Glomerular visceral epithelial cell (primary cell): Measurements from ENCODE around the gene N4BP2.

ENCODE experiments used
- DNase-seq: peaks from one replicate; pipeline ENCODE4 v3.0.0-alpha.2; 2016; ENCODE audit errors: extremely low spot score

N4BP2 gene

GRCh38 chr4:40152637-40153036 is 96.0 kb downstream of the N4BP2 start:
- no peak for DNase-seq

DNA sequence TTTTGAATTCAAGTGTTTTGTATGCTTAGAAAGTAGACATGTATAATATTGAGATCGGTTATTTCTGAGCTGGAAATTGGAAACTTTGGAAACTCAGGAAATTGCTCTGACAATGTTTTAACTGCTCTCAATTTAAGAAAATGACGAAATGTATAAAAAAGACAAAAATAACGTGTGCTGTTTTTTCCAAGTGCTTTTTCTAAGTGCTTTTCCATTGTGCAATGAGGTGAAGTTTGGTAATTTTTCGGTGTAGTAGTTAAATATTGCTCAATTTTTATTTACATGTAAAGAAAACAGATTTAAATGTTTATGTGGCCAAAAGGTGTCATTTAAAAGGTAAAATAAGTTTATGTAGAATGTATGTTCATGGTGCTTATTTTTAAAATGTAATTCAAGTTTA is 100.8 kb downstream of the N4BP2 start:
- no peak for DNase-seq

- DNase-seq, result no peak
Measured at GRCh38 chr4:40160258-40160657, 103.6 kb downstream of the N4BP2 start.

DNA sequence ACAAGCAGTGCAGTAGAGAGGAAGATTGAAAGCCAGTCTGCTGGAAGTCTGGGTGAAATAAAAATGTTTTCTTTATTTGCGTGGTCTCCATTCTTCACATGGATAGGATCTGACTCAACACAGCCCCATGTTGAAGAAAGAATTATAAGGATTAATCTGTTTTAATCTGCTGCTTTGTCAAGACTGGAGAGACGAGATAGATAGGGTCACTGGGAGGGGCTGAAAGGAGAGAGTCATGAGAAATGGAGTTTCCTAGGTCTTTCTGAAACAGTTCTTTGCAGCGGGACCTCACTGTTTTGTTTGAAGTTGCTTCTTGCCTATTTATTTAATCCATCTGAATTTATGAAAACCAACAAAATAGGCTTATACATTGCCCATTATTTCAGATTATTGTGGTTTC is 107.8 kb downstream of the N4BP2 start:
- DNase-seq, result no peak

- DNase-seq, result no peak
Measured at GRCh38 chr4:40165916-40166315, 109.3 kb downstream of the N4BP2 start.

DNA sequence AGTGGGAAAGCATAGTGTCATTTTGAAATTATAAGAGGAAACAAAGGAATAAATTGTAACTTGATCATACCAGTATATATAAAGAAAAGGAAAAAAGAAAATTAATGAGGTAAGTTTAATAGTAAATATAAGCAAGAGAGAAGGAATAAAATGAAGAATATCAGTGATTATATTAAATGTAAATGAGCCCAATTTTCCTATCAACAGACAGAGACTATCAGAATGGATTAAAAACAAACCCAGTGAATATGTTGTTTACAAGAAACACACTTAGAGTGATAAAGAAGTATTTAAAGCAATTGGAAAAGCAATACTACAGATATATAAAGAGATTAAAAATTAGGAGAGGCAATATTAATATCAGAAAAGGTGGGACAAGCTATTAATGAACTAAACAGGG is 111.4 kb downstream of the N4BP2 start:
- no peak for DNase-seq

GRCh38 chr4:40170588-40170987 is 113.9 kb downstream of the N4BP2 start:
- peak; percentile 16 for DNase-seq

DNA sequence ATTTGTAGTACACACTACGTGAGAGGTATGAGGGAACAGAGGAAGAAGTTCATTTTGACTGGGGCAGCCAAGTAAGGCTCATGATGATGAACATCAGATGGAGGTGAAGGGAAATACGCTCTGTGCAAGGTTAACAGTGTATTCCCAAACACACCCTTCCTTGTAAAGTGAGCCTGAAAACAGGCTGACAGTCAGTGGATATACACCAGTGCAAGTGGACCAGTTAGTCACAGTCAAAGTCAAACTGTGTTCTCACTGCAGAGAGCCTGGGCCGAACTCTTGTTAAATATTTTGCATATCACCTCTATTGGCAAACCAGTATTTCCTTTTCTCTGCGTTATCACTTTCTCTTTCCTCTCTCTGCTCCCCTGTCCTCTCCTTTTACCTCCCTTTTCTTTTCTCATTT is 116.8 kb downstream of the N4BP2 start:
- no peak for DNase-seq

DNA sequence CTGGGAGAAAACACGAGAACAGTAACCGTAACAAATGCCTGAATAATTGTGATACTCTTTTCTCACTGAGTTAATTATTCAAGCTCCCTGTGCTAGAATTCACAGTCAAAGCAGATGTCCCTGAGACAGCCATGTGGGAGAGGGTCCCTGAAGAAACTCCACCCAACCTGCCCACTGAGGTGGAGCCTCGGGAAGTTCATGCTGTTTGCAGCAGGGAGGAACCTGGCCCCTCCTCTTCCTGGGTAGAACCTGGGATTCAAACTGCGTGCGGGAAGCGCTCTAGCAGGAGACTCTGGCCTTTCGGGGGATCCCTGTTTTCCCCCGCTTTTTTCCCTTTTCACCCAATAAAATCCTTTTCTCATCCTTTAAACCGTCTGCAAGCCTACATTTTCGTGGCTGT is 120.0 kb downstream of the N4BP2 start:
- DNase-seq, result no peak

GRCh38 chr4:40177591-40177990 is 120.9 kb downstream of the N4BP2 start:
- no peak for DNase-seq

GRCh38 chr4:40178672-40179071 is 122.0 kb downstream of the N4BP2 start:
- no peak for DNase-seq

DNA sequence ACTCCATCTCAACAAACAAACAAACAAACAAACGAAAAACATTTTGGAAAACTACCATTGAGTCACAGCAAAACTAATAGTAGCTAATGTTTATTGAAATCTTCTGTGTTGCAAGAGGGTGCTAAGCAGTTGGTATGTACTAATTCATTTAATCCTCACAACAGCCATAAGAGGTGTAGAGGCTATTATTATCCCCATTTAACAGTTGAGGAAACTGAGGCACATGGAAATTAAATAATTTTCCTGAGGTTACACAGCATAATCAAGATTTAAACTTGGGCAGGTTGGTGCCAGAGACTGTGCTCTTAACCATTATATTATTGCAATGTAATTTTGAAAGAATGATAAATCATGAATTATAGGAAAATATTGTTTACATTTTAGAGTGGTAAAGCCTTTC is 122.7 kb downstream of the N4BP2 start:
- DNase-seq, result no peak

- DNase-seq, result peak; percentile 15
Measured at GRCh38 chr4:40180356-40180755, 123.7 kb downstream of the N4BP2 start.

DNA sequence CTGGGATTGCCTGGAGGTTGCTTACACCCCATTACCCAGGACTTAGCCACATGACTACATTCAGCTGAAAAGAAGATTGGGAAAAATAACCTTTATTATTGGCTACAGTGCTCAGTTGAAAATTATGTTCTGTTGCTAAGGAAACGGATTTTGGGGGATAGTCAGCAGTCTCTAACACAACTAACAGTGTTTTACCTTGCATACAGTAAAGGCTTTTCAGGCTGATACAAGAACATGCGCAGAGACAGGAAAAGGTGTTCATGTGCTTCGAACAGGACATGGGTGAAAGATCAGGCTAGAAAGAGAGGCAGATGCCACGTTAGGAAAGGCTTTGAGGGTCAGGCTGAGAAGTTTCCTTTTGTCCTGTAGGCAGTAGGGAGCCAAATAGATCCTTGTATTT is 125.4 kb downstream of the N4BP2 start:
- no peak for DNase-seq

DNA sequence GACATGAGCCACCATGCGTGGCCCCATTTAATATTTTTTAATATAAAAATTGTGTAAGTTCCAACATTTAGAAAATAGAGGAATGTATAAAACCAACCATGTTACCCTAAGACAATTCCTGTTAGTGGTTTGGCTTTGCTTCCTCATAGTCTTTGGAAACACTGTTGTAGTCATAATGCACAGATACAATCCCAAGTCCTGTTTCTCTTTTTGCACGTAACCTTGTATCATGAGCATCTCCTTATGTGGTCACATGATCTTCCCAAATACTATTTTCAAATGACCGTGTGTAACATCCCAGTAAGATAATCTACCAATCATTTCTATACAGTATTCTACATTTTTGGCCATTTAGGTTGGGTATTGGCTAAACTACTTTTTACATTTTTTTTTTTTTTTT is 126.3 kb downstream of the N4BP2 start:
- no peak for DNase-seq

GRCh38 chr4:40183615-40184411 is 127.2 kb downstream of the N4BP2 start:
- DNase-seq, result no peak

- DNase-seq, result peak; percentile 20
Measured at GRCh38 chr4:40185830-40186664, 129.4 kb downstream of the N4BP2 start.

DNA sequence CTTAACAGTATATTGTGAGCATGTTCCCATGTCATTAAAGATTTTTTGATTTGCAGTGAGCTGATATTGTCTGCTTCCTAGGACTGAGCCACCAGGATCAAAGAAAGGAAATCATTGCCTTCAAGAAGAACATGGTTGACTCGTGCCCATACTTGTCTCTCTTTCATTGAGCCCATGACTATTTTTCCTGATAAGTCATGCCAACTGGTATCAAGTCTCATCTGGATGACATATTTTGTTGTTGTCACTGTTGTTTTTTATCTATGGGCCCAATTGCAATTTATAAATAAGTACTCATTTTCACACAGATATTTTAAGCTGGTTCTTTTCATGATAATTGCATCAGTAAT is 130.0 kb downstream of the N4BP2 start:
- DNase-seq, result no peak

DNA sequence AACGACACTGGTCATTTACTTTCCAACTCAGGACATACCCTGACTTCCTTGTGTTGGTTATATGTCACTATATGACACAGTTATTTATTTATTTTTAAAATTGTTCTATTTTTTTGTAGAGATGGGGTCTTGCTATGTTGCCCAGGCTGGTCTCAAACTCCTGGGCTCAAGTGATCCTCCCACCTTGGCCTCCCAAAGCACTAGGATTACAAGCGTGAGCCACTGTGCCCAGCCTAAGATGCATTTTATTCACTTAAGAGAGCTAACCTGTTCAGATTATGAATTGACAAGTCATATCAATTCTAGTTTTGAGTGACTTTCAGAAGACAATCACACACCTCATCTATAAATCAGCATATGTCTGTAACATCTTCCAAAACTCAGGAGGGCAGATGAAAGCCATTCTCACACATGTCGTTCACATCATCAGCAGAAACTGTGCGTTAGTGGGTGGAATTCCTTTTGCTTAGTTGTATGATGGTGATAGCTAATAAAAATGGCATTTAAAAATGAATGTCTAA is 130.8 kb downstream of the N4BP2 start:
- no peak for DNase-seq

- no peak for DNase-seq
Measured at GRCh38 chr4:40190019-40190418, 133.4 kb downstream of the N4BP2 start.

DNA sequence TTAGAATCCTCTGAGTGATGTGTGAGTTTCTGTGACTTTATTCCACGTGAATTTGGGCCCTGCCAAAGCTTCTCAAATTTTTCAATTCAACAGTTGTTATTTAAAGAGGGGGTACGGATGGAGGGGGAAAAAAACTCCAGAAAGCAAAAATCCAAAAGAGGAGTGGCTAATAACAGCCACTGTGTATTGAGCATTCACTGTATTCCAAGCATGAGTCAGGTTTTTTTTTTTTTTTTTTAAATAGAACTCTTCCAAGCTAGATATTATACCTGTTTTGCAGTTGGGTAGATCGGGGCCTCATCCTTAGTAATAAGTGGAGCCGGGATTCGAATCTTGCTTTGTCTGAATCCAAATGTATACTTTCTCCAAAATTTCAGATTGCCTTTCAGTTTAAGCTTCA is 133.8 kb downstream of the N4BP2 start:
- no peak for DNase-seq

GRCh38 chr4:40190880-40191815 is 134.5 kb downstream of the N4BP2 start:
- DNase-seq, result no peak
